ENCODE results near the gene IRAG1.

IRAG1 gene

GRCh38 chr11:10648871-10649270, 44.7 kb downstream of the IRAG1 start:
- no peak for DNase-seq (ENCODE audit: low read depth in 3 of 3)

GRCh38 chr11:10646681-10647355, 46.7 kb downstream of the IRAG1 start:
- DNase-seq (ENCODE audit: low read depth in 3 of 3) = no peak

- DNase-seq (ENCODE audit: low read depth in 3 of 3) = no peak
These were observed 47.5 kb downstream of the IRAG1 start for GRCh38 chr11:10646005-10646404.

- DNase-seq (ENCODE audit: low read depth in 3 of 3) = no peak
These were observed 48.3 kb downstream of the IRAG1 start for GRCh38 chr11:10645212-10645795.

Data from stimulated activated CD4-positive, alpha-beta T cell treated with anti-CD3 and anti-CD28 coated beads, TNF-alpha, amount 100 ng/mL, for 24 hours (primary cell).